ENCODE results near the gene TP53INP2.

DNA sequence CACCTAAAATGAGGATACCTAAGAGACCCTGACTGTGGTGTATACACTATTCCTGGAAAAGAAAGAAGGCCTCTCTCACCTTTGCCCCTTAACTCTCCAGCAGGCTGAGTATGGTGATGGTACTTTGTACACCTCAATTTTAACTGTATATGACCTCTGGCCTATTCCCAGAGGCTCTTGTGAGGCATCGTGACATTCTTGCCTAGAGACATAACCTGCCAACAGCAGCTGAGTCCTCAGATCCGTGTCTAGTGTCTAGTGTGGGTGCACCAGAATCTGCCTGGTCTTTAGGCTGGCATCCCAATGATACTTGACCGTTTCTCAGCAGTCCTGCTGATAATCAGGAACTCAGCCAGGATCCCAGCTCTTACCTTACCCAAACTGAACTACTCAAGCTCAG is 20.0 kb downstream of the TP53INP2 start:
- TF ChIP-seq, protein P1, sequence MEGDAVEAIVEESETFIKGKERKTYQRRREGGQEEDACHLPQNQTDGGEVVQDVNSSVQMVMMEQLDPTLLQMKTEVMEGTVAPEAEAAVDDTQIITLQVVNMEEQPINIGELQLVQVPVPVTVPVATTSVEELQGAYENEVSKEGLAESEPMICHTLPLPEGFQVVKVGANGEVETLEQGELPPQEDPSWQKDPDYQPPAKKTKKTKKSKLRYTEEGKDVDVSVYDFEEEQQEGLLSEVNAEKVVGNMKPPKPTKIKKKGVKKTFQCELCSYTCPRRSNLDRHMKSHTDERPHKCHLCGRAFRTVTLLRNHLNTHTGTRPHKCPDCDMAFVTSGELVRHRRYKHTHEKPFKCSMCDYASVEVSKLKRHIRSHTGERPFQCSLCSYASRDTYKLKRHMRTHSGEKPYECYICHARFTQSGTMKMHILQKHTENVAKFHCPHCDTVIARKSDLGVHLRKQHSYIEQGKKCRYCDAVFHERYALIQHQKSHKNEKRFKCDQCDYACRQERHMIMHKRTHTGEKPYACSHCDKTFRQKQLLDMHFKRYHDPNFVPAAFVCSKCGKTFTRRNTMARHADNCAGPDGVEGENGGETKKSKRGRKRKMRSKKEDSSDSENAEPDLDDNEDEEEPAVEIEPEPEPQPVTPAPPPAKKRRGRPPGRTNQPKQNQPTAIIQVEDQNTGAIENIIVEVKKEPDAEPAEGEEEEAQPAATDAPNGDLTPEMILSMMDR (conservative IDR thresholded peaks at IDR 0.05), result no peak
- TF ChIP-seq ZFX (IDR thresholded peaks at IDR 0.05), result no peak

All from C4-2B (cell line).